ENCODE measurements around the gene ARHGEF37.
"Not testable (repeated sequence)": the region's sequence is repeated elsewhere in the genome, so short reads cannot be mapped to it uniquely, and the experiment has no call there.

The ARHGEF37 gene

DNA sequence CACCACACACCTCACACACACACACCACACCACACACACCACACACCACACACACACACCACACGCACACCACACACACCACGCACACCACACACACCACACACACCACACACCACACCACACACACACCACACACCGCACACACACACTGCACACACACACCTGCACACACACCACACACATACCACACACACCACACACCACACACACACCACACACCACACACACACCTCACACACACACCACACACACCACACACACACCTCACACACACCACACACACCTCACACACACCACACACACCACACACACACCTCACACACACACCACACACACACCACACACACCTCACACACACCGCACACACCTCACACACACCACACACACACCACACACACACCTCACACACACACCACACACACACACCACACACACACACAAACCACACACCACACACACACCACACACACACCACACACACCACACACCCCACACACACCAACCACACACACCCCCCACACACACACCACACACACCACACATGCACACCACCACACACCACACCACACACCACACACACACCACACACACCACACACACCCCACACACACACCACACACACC is 73.7 kb downstream of the ARHGEF37 start:
- no peaks in the 10 kb centered on the region for H3K4me1 ChIP-seq (ENCODE audit: insufficient read depth, low read length)
- H3K4me3 ChIP-seq (ENCODE audit: low read length) = no peak overlapping the region
- no peaks in the 10 kb centered on the region for H3K27me3 ChIP-seq (ENCODE audit: insufficient read depth, low read length)
- H2AFZ ChIP-seq (ENCODE audit: low read depth, low read length) = no peak overlapping the region
- H3K9me3 ChIP-seq (ENCODE audit: low read length) = no peaks in the 10 kb centered on the region
- H3K36me3 ChIP-seq (ENCODE audit: insufficient read depth, low read length) = no peaks in the 10 kb centered on the region

DNA sequence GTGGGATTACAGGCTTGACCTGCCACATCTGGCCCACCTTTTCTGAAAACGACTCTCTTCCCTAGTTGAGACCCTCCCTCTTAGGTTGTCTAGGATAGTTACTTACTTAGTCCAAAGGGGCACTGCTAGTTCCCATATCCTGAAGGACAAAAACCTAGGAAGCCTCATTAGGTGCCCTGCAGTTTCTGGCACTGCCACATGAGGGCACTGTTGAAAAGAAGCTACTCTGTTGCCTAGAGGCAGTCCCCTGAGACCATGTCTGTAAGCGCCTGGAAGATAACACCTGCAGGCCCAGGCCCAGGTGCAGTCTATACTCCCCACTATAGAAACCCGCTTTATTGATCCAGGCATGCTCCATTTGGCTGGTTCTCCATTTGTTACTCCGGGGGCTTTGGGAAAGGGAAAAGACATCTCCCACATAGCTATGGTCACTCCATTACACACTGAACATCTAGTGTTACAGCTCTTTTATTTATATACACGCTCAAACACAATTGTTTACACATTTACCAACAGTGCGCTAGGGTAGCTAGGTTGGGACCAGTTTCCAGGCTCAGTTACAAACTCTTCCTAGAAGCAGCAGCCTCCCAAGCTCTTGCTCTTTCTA is 75.4 kb downstream of the ARHGEF37 start:
- Histone ChIP-seq H2AFZ (ENCODE audit: low read depth, low read length) (no peak overlapping the region), H3K4me3 (ENCODE audit: low read length) (no peak overlapping the region), H3K9me3 (ENCODE audit: low read length) (no peaks in the 10 kb centered on the region), H3K4me1 (ENCODE audit: insufficient read depth, low read length) (no peaks in the 10 kb centered on the region), H3K36me3 (ENCODE audit: insufficient read depth, low read length) (no peaks in the 10 kb centered on the region), H3K27me3 (ENCODE audit: insufficient read depth, low read length) (no peaks in the 10 kb centered on the region)

GRCh38 chr5:149657324-149657723 is 76.0 kb downstream of the ARHGEF37 start:
- H3K27me3 ChIP-seq (ENCODE audit: insufficient read depth, low read length) = no peaks in the 10 kb centered on the region
- H3K4me3 ChIP-seq (ENCODE audit: low read length) = no peak overlapping the region
- H3K4me1 ChIP-seq (ENCODE audit: insufficient read depth, low read length) = no peaks in the 10 kb centered on the region
- H2AFZ ChIP-seq (ENCODE audit: low read depth, low read length) = no peak overlapping the region
- H3K36me3 ChIP-seq (ENCODE audit: insufficient read depth, low read length) = no peaks in the 10 kb centered on the region
- no peaks in the 10 kb centered on the region for H3K9me3 ChIP-seq (ENCODE audit: low read length)

GRCh38 chr5:149658299-149658698 is 77.0 kb downstream of the ARHGEF37 start:
- H2AFZ ChIP-seq (ENCODE audit: low read depth, low read length) = no peak overlapping the region

GRCh38 chr5:149664083-149664482 is 82.8 kb downstream of the ARHGEF37 start:
- H2AFZ ChIP-seq (ENCODE audit: low read depth, low read length) = no peak overlapping the region
- H3K4me1 ChIP-seq (ENCODE audit: insufficient read depth, low read length) = no peaks in the 10 kb centered on the region

More at GRCh38 chr5:149658299-149658698, 77.0 kb downstream of the ARHGEF37 start:
- H3K4me1 ChIP-seq (ENCODE audit: insufficient read depth, low read length) = no peaks in the 10 kb centered on the region
- no peaks in the 10 kb centered on the region for H3K9me3 ChIP-seq (ENCODE audit: low read length)
- H3K27me3 ChIP-seq (ENCODE audit: insufficient read depth, low read length) = no peaks in the 10 kb centered on the region
- no peak overlapping the region for H3K4me3 ChIP-seq (ENCODE audit: low read length)
- no peaks in the 10 kb centered on the region for H3K36me3 ChIP-seq (ENCODE audit: insufficient read depth, low read length)

DNA sequence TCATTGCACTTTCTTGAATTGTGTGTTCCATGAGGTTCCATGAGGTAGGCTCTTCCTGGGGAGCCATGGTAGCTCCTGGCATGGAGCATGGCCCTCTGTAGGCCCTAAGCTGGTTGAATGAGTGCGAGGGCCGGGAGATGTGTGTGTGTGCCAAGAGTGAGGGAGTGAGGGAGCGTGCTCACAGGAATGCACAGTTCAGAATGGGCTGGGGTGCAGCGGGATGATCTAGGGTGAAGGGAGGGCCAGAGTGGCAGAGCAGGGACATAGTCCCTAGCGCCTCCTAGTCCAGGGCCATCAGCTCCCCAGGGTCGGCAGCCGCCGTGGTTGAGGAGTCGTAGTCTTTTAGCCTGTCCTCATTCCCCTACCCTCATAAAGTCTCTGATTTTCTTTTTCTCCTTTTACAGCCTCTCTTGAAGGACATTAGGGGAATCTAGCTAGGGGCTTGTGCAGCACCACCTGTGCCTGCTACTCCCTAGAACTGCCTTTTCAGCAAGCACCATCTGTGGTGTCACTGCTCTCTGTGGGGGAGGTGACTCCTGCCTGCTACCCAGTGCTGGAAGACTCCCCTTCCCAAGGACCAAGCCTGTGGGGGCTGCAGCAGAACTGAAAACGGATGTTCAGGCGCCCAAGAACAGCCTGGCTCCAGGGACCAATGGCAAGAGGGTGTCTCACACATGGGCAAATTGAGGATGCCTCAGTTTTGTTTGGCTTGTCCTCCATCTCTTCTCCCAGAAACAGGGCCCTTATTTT is 83.5 kb downstream of the ARHGEF37 start:
- H3K9me3 ChIP-seq (ENCODE audit: low read length) = no peaks in the 10 kb centered on the region
- H3K4me1 ChIP-seq (ENCODE audit: insufficient read depth, low read length) = no peaks in the 10 kb centered on the region
- H3K27me3 ChIP-seq (ENCODE audit: insufficient read depth, low read length) = no peaks in the 10 kb centered on the region
- H3K4me3 ChIP-seq (ENCODE audit: low read length) = no peak overlapping the region
- H2AFZ ChIP-seq (ENCODE audit: low read depth, low read length) = no peak overlapping the region
- H3K36me3 ChIP-seq (ENCODE audit: insufficient read depth, low read length) = no peaks in the 10 kb centered on the region

More at GRCh38 chr5:149664083-149664482, 82.8 kb downstream of the ARHGEF37 start:
- Histone ChIP-seq H3K27me3 (ENCODE audit: insufficient read depth, low read length) (no peaks in the 10 kb centered on the region), H3K36me3 (ENCODE audit: insufficient read depth, low read length) (no peaks in the 10 kb centered on the region), H3K4me3 (ENCODE audit: low read length) (no peak overlapping the region), H3K9me3 (ENCODE audit: low read length) (no peaks in the 10 kb centered on the region)

- no peaks in the 10 kb centered on the region for H3K4me1 ChIP-seq (ENCODE audit: insufficient read depth, low read length)
- no peak overlapping the region for H3K4me3 ChIP-seq (ENCODE audit: low read length)
- no peaks in the 10 kb centered on the region for H3K9me3 ChIP-seq (ENCODE audit: low read length)
- no peaks in the 10 kb centered on the region for H3K36me3 ChIP-seq (ENCODE audit: insufficient read depth, low read length)
- H3K27me3 ChIP-seq (ENCODE audit: insufficient read depth, low read length) = no peaks in the 10 kb centered on the region
- no peak overlapping the region for H2AFZ ChIP-seq (ENCODE audit: low read depth, low read length)
Measured at GRCh38 chr5:149665416-149666175, 84.3 kb downstream of the ARHGEF37 start.

DNA sequence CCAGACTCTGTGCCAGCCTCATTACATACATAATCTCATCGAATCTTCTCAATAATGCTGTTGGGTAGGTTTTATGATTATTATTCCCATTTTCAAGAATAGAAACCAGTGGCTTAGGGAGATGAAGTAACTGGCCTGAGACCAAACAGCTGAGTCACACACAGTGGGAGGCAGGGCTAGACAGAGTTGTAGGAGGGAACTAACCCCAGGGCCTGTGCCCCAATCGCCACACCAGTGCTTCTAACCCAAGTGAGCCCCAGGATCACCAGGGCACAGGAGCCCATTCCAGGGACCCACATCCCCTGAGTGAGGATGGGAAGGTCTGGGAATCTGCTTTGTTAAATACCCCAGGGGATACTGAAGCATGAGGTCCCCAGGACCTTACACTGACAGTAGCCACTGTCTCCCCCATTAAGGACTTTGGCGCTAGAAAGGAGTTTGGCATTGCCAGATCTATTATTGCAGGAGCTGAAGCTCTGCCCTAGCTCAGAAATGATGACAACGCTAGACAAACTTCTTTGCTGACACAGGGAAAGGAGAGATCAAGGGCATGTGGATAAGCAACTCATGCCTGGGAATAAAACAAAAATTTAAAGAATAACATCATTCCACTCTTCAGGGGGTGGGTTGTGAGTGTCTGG is 85.0 kb downstream of the ARHGEF37 start:
- Histone ChIP-seq H3K27me3 (ENCODE audit: insufficient read depth, low read length) (no peaks in the 10 kb centered on the region), H3K36me3 (ENCODE audit: insufficient read depth, low read length) (no peaks in the 10 kb centered on the region), H2AFZ (ENCODE audit: low read depth, low read length) (no peak overlapping the region), H3K9me3 (ENCODE audit: low read length) (no peaks in the 10 kb centered on the region), H3K4me3 (ENCODE audit: low read length) (no peak overlapping the region), H3K4me1 (ENCODE audit: insufficient read depth, low read length) (no peaks in the 10 kb centered on the region)

GRCh38 chr5:149667084-149667828 is 86.0 kb downstream of the ARHGEF37 start:
- Histone ChIP-seq H3K36me3 (ENCODE audit: insufficient read depth, low read length) (no peaks in the 10 kb centered on the region), H3K4me1 (ENCODE audit: insufficient read depth, low read length) (no peaks in the 10 kb centered on the region), H3K9me3 (ENCODE audit: low read length) (no peaks in the 10 kb centered on the region), H2AFZ (ENCODE audit: low read depth, low read length) (no peak overlapping the region), H3K27me3 (ENCODE audit: insufficient read depth, low read length) (no peaks in the 10 kb centered on the region), H3K4me3 (ENCODE audit: low read length) (no peak overlapping the region)

DNA sequence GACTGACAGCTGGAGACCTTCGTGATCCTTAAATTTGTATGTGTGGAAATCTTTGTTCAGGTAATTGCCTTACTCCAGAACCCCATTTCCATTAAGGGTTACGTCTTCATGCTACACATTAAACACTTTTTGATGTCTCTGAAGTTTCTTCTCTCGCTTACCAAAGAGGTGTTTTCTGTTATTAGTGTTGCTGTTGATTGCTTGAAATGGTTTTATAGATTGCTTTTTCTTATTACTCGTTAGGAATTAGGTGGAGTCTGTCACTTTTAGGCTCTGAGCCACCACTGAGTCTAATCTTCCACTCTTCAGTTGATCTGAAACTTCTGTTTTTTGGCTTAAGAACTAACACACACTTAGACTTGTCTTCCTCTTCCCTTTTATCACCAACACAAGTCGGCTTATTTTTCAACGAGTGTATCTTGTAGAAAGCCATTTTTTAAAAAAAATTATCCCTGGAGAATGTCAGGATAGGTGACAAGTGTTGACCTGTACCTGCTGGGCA is 86.6 kb downstream of the ARHGEF37 start:
- Histone ChIP-seq H3K27me3 (ENCODE audit: insufficient read depth, low read length) (no peaks in the 10 kb centered on the region), H3K9me3 (ENCODE audit: low read length) (no peaks in the 10 kb centered on the region), H3K4me3 (ENCODE audit: low read length) (no peak overlapping the region)

GRCh38 chr5:149669273-149669672 is 88.0 kb downstream of the ARHGEF37 start:
- H3K4me1 ChIP-seq (ENCODE audit: insufficient read depth, low read length); H3K27me3 ChIP-seq (ENCODE audit: insufficient read depth, low read length); H3K9me3 ChIP-seq (ENCODE audit: low read length); H2AFZ ChIP-seq (ENCODE audit: low read depth, low read length); H3K4me3 ChIP-seq (ENCODE audit: low read length); H3K36me3 ChIP-seq (ENCODE audit: insufficient read depth, low read length): not testable (repeated sequence)

More for the DNA sequence above, 86.6 kb downstream of the ARHGEF37 start:
- Histone ChIP-seq H3K36me3 (ENCODE audit: insufficient read depth, low read length) (no peaks in the 10 kb centered on the region), H3K4me1 (ENCODE audit: insufficient read depth, low read length) (no peaks in the 10 kb centered on the region), H2AFZ (ENCODE audit: low read depth, low read length) (no peak overlapping the region)

DNA sequence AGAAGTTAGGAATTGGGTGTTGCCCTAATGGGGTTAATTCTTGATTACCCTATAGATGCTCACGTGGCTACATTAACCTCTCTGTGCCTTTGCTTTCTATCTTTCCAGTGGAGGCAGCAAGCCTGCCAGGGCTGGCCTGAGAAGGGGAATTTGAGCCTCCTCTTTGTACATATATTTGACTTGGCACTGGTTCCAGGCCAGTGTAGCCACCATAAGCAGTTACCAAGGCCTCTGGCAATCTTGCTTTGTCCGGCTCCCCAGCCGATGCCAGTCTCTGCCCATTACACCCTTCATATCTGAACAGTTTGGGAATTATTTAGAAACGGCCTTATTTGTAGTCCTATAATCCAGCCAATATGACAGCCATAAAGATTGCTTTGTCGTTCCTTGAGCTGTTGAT is 90.2 kb downstream of the ARHGEF37 start:
- Histone ChIP-seq H3K4me1 (ENCODE audit: insufficient read depth, low read length) (no peaks in the 10 kb centered on the region), H3K4me3 (ENCODE audit: low read length) (no peak overlapping the region), H3K36me3 (ENCODE audit: insufficient read depth, low read length) (no peaks in the 10 kb centered on the region), H3K27me3 (ENCODE audit: insufficient read depth, low read length) (no peaks in the 10 kb centered on the region), H2AFZ (ENCODE audit: low read depth, low read length) (no peak overlapping the region), H3K9me3 (ENCODE audit: low read length) (no peaks in the 10 kb centered on the region)
